GM08714 (cell line): ENCODE measurements around the gene MAPK14.

ENCODE experiments used
- H3K4me3 ChIP-seq: fragments of 200-500 bp; sonication (Bioruptor generic); 2 replicates; pipeline ENCODE4 v1.5.1; 2014; ENCODE audit warnings: mild to moderate bottlenecking, low read length, inconsistent platforms
- ZNF274 ChIP-seq: IDR thresholded peaks from 2 replicates; pipeline ENCODE4 v1.6.1; 2012; ENCODE audit warnings: mild to moderate bottlenecking, low read depth, low read length

The MAPK14 gene

GRCh38 chr6:36154286-36154685, 126.7 kb downstream of the MAPK14 start:
- no peak for TF ChIP-seq ZNF274
- H3K4me3 ChIP-seq: no peak overlapping the region

GRCh38 chr6:36155662-36156061, 128.1 kb downstream of the MAPK14 start:
- TF ChIP-seq ZNF274: no peak
- H3K4me3 ChIP-seq: no peak overlapping the region

GRCh38 chr6:36160147-36160760, 132.6 kb downstream of the MAPK14 start:
- TF ChIP-seq ZNF274: no peak
- H3K4me3 ChIP-seq: no peak overlapping the region
